BLaER1 treated with 17β-estradiol and CSF1 and Interleukin-3, amounts not matched to agents 10 nM and 100 nM (cell line): ENCODE measurements around the gene CHN2.

ENCODE experiments used
- H3K27ac ChIP-seq, 11 experiments: shearing (Covaris generic); formaldehyde crosslinking; 2 replicates each; pipeline ENCODE4 v1.8.1; 2022
- H3K27me3 ChIP-seq, 11 experiments: shearing (Covaris generic); formaldehyde crosslinking; 2 replicates each; pipeline ENCODE4 v1.8.1; 2022
- H3K36me3 ChIP-seq, 11 experiments: shearing (Covaris generic); formaldehyde crosslinking; 2 replicates each; pipeline ENCODE4 v1.8.1; 2022
- H3K4me1 ChIP-seq, 10 experiments: shearing (Covaris generic); formaldehyde crosslinking; 2 replicates each; pipeline ENCODE4 v1.8.1; 2022
- H3K4me2 ChIP-seq, 11 experiments: shearing (Covaris generic); formaldehyde crosslinking; 2 replicates each; pipeline ENCODE4 v1.8.1; 2022
- H3K4me3 ChIP-seq, 10 experiments: shearing (Covaris generic); formaldehyde crosslinking; 2 replicates each; pipeline ENCODE4 v1.8.1; 2022
- H3K9ac ChIP-seq, 11 experiments: shearing (Covaris generic); formaldehyde crosslinking; 2 replicates each; pipeline ENCODE4 v1.8.1; 2022
- H3K9me3 ChIP-seq, 11 experiments: shearing (Covaris generic); formaldehyde crosslinking; replicated peaks in 1 of 11; 2 replicates each; pipeline ENCODE4 v1.8.1; 2022
- H4K20me1 ChIP-seq, 11 experiments: shearing (Covaris generic); formaldehyde crosslinking; 2 replicates each; pipeline ENCODE4 v1.8.1; 2022
- Cebpa-rat ChIP-seq, 11 experiments: shearing (Covaris generic); IDR thresholded peaks; 2 replicates each; pipeline ENCODE4 v1.8.1; 2022

Gene CHN2

GRCh38 chr7:29329686-29330085 lies 135.1 kb downstream of the CHN2 start:
- no peak overlapping the region; a peak in 1 of 20 replicates for H3K4me3 ChIP-seq
- H3K27me3 ChIP-seq = peaks cover 0 to 61% (median 0%) of the 10 kb centered on the region in 11 experiments; a peak in 4 of 22 replicates
- no peak for TF ChIP-seq Cebpa-rat (IDR thresholded peaks at IDR 0.05)
- peaks cover 0 to 19% (median 5%) of the 10 kb centered on the region in 11 experiments; a peak in 4 of 22 replicates for H3K9me3 ChIP-seq
- no peaks in the 10 kb centered on the region for H4K20me1 ChIP-seq
- H3K4me2 ChIP-seq = peak overlapping the region; percentile 60 to 88 (median 75)
- H3K36me3 ChIP-seq = no peaks in the 10 kb centered on the region
- peak overlapping the region in 8 of 11 experiments; percentile 7 to 92 (median 58); a peak in 14 of 22 replicates for H3K27ac ChIP-seq
- H3K4me1 ChIP-seq = peaks cover 38 to 71% (median 68%) of the 10 kb centered on the region in 10 experiments
- peak overlapping the region in 1 of 11 experiments; percentile 13; a peak in 3 of 22 replicates for H3K9ac ChIP-seq

- peak overlapping the region in 10 of 11 experiments; percentile 36 to 88 (median 75); a peak in 18 of 22 replicates for H3K4me2 ChIP-seq
- TF ChIP-seq Cebpa-rat (IDR thresholded peaks at IDR 0.05) = no peak
- no peak overlapping the region for H3K4me3 ChIP-seq
- H3K4me1 ChIP-seq = peaks cover 38 to 76% (median 73%) of the 10 kb centered on the region in 10 experiments
- H3K36me3 ChIP-seq = no peaks in the 10 kb centered on the region
- H3K27me3 ChIP-seq = peaks cover 0 to 60% (median 0%) of the 10 kb centered on the region in 11 experiments; a peak in 4 of 22 replicates
- H3K9ac ChIP-seq = peak overlapping the region in 1 of 11 experiments; percentile 8; a peak in 1 of 22 replicates
- peak overlapping the region in 5 of 11 experiments; percentile 56 to 92 (median 66); a peak in 10 of 22 replicates for H3K27ac ChIP-seq
- H4K20me1 ChIP-seq = no peaks in the 10 kb centered on the region
- peaks cover 0 to 15% (median 1%) of the 10 kb centered on the region in 11 experiments; a peak in 4 of 22 replicates for H3K9me3 ChIP-seq
Observed at GRCh38 chr7:29330136-29330535, 135.6 kb downstream of the CHN2 start.

DNA sequence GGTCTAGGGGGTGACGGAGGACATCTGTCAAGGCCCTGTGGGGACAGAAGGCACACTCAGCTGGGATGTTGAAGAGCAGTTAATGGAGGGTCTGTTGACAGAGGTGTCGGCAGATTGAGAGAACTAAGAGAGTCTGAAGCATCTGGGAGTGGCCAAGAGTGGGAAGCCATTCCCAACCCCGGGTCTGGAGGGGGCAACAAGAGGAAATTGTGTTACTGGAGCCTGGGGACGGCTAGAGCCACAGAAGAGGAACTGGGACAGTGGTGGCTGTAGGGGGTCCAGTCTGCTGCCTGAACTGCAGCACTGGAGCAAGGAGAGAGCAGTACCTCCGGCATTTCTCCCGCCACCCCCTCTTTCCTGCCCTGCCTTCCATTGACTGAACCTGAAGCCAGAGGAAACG lies 136.6 kb downstream of the CHN2 start:
- peak overlapping the region in 8 of 11 experiments; percentile 3 to 92 (median 58); a peak in 13 of 22 replicates for H3K27ac ChIP-seq
- H3K4me3 ChIP-seq = 0 out of 20 replicates have a peak overlapping the region, but pooled peaks of 1 of the 10 experiments have one; percentile 1
- peak overlapping the region in 4 of 11 experiments; percentile 8 to 37 (median 16); a peak in 3 of 22 replicates for H3K9ac ChIP-seq

GRCh38 chr7:29332042-29332811 lies 137.7 kb downstream of the CHN2 start:
- Histone ChIP-seq H4K20me1 (no peaks in the 10 kb centered on the region; a peak in 1 of 22 replicates), H3K4me1 (peaks cover 43 to 97% (median 94%) of the 10 kb centered on the region in 10 experiments), H3K4me2 (peak overlapping the region in 9 of 11 experiments; percentile 60 to 88 (median 75); a peak in 18 of 22 replicates), H3K9ac (0 out of 22 replicates have a peak overlapping the region, but pooled peaks of 1 of the 11 experiments have one; percentile 7), H3K27me3 (peaks cover 0 to 69% (median 0%) of the 10 kb centered on the region in 11 experiments; a peak in 4 of 22 replicates), H3K9me3 (no peaks in the 10 kb centered on the region), H3K36me3 (no peaks in the 10 kb centered on the region), H3K27ac (peak overlapping the region in 7 of 11 experiments; percentile 34 to 92 (median 61); a peak in 9 of 22 replicates), H3K4me3 (no peak overlapping the region)
- no peak for TF ChIP-seq Cebpa-rat (IDR thresholded peaks at IDR 0.05)

More for the DNA sequence above, 136.6 kb downstream of the CHN2 start:
- Histone ChIP-seq H3K4me1 (peaks cover 38 to 86% (median 83%) of the 10 kb centered on the region in 10 experiments), H3K36me3 (no peaks in the 10 kb centered on the region), H4K20me1 (no peaks in the 10 kb centered on the region), H3K9me3 (peaks cover 0 to 4% (median 0%) of the 10 kb centered on the region in 11 experiments; a peak in 2 of 22 replicates), H3K4me2 (peak overlapping the region; percentile 36 to 88 (median 75)), H3K27me3 (peaks cover 0 to 61% (median 0%) of the 10 kb centered on the region in 11 experiments; a peak in 4 of 22 replicates)
- TF ChIP-seq Cebpa-rat (IDR thresholded peaks at IDR 0.05) = no peak

DNA sequence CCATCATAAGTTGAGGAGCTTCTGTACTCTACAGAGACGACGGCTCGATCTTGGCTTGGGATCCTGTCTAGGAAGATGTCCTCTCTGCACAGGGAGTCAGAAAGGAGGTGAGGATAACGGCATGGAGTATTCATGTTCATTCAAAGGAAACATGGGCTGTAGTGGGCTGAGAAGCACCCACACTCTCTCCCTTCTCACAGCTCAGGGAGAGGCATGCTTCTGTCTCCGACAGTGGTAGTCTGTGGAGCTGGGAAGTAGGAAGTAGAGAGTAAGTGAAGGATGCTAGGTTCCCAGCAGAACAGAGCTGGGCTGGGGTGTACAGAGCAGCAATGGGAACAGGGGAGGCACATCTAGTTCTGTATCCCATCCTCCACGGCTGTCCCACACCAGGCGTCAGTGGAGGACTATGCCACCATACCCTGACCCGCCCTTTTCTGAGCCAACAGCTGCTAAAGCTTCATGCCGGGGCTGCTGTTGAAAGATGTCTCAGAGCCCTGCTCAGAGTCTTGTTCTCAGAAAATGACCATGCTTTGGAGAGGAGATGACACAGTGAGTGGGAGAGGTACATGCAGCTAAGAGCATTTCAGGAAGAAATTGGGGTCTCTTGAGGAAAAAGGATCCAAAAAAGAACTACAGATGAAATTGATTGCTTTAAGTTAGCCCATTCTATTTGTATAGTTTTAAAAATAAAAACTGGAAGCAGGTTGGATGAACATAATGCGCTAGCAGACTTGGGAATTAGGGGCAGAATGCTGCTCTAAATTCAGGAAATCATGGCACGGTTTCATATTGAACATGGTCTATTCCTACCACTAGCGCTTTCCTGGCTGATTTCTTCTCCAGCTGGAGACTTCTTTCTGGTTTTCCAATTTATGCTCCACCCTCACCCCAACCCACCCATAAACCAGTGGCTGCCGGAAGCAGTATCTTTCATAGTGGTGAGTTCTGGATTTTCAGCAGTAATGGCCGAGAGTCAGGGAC lies 138.6 kb downstream of the CHN2 start:
- TF ChIP-seq Cebpa-rat (IDR thresholded peaks at IDR 0.05) = no peak
- Histone ChIP-seq H3K9me3 (no peaks in the 10 kb centered on the region), H3K4me3 (no peak overlapping the region), H3K4me1 (peaks cover 48 to 100% (median 97%) of the 10 kb centered on the region in 10 experiments), H4K20me1 (no peaks in the 10 kb centered on the region; a peak in 1 of 22 replicates), H3K9ac (no peak overlapping the region; a peak in 1 of 22 replicates), H3K36me3 (no peaks in the 10 kb centered on the region), H3K4me2 (peak overlapping the region in 9 of 11 experiments; percentile 60 to 88 (median 77); a peak in 16 of 22 replicates), H3K27ac (peak overlapping the region in 4 of 11 experiments; percentile 12 to 92 (median 67); a peak in 6 of 22 replicates), H3K27me3 (peaks cover 0 to 79% (median 0%) of the 10 kb centered on the region in 11 experiments; a peak in 4 of 22 replicates)

DNA sequence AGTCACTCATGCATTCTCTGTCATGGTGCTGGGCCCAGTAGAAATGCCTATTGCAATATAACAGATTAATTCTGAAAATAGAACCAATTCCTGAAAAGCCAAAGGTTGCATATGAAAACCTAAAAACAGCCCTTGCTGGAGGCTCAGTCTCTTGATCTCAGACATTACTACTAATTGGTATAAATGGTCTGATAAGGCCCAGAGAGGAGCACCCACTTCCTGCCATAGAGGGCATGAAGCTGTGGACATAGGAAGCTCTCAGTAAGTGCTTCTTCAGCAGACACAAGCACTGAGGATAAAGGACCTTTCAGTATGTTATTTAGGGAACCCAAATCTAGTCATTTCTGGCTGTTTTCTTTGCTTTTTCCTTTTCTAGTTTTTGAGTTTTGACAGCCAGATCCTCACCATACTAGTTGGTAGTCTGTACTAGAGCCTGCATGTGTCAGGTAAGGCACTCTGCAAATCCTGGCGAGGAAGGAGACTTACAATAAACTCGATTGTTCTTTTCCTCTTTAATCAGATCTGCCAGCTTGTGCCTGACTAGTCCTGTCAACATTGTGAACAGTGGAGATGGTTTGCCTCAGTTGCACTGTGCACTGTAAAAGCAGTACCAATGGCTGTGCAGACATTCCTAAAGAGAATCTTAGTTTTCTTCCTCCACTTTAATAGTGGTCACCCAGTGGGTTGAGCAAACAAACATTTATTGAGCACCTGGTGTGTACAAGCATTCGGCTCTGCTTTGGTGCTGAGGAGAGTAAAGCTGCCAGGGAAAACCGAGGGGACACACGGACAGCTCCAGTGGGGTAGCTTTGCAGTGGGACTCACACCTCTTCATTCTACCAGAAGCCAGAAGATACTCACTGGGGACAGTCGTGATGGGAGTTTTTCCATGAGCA lies 140.9 kb downstream of the CHN2 start:
- H3K27me3 ChIP-seq = peaks cover 0 to 71% (median 0%) of the 10 kb centered on the region in 11 experiments; a peak in 4 of 22 replicates
- TF ChIP-seq Cebpa-rat (IDR thresholded peaks at IDR 0.05) = no peak
- H3K4me2 ChIP-seq = peak overlapping the region in 9 of 11 experiments; percentile 75 to 91 (median 78); a peak in 17 of 22 replicates
- no peaks in the 10 kb centered on the region for H3K9me3 ChIP-seq
- no peaks in the 10 kb centered on the region; a peak in 1 of 22 replicates for H4K20me1 ChIP-seq
- no peaks in the 10 kb centered on the region for H3K36me3 ChIP-seq
- no peak overlapping the region for H3K4me3 ChIP-seq
- peak overlapping the region in 7 of 11 experiments; percentile 69 to 92 (median 81); a peak in 13 of 22 replicates for H3K27ac ChIP-seq
- peaks cover 27 to 100% (median 96%) of the 10 kb centered on the region in 10 experiments for H3K4me1 ChIP-seq
- H3K9ac ChIP-seq = peak overlapping the region in 2 of 11 experiments; percentile 77 to 79; a peak in 4 of 22 replicates

DNA sequence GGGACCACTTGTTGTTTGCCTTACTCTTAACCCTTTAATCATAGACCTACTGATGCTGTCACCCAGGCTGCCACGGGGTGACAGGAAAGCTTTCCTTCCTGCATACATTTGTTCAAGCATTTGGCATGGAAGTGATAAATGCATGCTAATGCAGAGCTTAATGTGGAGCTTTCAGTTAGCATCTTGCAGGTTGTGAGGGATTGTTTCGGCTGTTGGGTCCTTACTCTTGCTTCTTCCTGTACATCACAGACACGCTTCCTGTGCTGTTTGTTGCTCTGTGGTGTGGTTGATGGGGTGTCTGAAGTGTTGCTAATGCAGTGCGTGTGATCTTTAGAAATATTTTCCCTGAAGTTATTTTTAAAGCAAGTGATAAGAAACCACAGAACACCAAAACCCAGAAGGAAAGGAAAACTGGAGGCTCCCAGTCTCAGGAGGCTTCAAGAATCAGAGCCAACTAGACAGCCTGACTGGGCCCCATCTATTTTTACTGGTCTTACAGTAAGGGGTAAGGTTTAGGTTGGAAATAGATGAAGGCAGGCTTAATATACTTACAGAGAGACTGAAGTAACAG lies 143.1 kb downstream of the CHN2 start:
- H3K4me1 ChIP-seq = peaks cover 24 to 100% (median 96%) of the 10 kb centered on the region in 10 experiments
- H3K9me3 ChIP-seq = no peaks in the 10 kb centered on the region
- peak overlapping the region; percentile 36 to 91 (median 77) for H3K4me2 ChIP-seq
- H4K20me1 ChIP-seq = no peaks in the 10 kb centered on the region; a peak in 1 of 22 replicates
- peak in 6 of 11 experiments; percentile 37 to 95 (median 70); a peak in 9 of 22 replicates for TF ChIP-seq Cebpa-rat (IDR thresholded peaks at IDR 0.05)
- H3K36me3 ChIP-seq = no peaks in the 10 kb centered on the region
- H3K4me3 ChIP-seq = peak overlapping the region in 6 of 10 experiments; percentile 12 to 37 (median 24); a peak in 7 of 20 replicates
- H3K27me3 ChIP-seq = peaks cover 0 to 64% (median 0%) of the 10 kb centered on the region in 11 experiments; a peak in 4 of 22 replicates
- peak overlapping the region in 8 of 11 experiments; percentile 2 to 79 (median 62); a peak in 15 of 22 replicates for H3K9ac ChIP-seq
- peak overlapping the region in 9 of 11 experiments; percentile 30 to 92 (median 78); a peak in 17 of 22 replicates for H3K27ac ChIP-seq
